ENCODE data around the gene CPEB4. TPM values are rescaled to one million over a fixed set of nuclear protein-coding genes. Genes with fewer than 3 reads are reported as not detected.

CPEB4 gene
- total RNA-seq, 1 experiment from 2014 or later = 26.6 TPM

- no peak for DNase-seq (ENCODE audit: extremely low read depth, low read depth)
Observed at GRCh38 chr5:173940269-173940668, 52.1 kb downstream of the CPEB4 start.

- DNase-seq (ENCODE audit: extremely low read depth, low read depth) = no peak
Observed at GRCh38 chr5:173941102-173941501, 53.0 kb downstream of the CPEB4 start.

DNA sequence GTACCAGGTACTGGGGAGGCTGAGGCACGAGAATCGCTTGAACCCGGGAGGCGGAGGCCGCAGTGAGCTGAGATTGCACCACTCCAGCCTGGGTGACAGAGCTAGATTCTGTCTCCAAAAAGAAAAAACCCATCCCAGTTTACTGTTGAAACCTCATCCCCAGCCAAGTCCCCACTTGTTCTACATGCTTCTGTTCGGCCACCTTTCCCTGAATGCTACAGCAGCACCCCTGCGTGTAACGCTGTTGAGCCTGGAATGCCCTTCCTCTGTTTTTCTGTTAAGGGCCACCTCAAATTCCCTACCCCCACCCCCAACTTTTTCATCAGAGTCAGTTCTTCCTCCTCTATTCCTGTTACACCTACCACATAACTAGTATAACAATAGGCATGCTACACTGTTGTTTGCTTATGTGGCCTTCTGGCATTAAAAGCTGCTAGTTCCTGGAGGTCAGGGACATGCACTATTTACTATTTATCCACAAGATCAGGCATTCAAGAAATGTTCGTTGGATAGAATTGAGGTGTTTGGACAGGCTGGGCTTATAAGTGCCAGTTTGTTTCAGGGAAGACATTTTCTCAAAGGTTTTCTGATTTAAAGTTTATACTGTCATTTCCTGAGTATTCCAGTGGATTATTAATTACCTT is 53.7 kb downstream of the CPEB4 start:
- no peak for DNase-seq (ENCODE audit: extremely low read depth, low read depth)

DNA sequence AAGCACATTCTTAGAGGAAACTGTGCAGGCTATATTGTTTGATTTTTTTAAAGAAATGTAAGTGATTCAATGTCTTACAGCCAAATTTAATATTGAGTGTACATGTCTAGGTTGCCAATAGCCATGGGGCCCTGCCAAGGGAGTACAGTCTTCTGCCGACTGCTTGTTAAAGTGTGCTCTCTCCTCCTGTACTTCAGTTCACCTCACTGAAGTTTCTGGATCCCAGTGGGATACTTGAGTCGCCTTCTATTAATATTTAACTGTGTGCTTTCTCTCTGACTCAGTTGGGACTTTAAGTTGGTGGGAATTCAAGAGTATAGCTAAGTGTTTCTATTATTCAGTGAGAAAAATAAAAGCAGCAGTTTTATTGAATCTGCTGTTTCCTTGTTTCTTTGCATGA is 56.4 kb downstream of the CPEB4 start:
- DNase-seq (ENCODE audit: extremely low read depth, low read depth) = no peak

- no peak for DNase-seq (ENCODE audit: extremely low read depth, low read depth)
Observed at GRCh38 chr5:173945160-173945559, 57.0 kb downstream of the CPEB4 start.

- no peak for DNase-seq (ENCODE audit: extremely low read depth, low read depth)
Observed at GRCh38 chr5:173946323-173946722, 58.2 kb downstream of the CPEB4 start.

DNA sequence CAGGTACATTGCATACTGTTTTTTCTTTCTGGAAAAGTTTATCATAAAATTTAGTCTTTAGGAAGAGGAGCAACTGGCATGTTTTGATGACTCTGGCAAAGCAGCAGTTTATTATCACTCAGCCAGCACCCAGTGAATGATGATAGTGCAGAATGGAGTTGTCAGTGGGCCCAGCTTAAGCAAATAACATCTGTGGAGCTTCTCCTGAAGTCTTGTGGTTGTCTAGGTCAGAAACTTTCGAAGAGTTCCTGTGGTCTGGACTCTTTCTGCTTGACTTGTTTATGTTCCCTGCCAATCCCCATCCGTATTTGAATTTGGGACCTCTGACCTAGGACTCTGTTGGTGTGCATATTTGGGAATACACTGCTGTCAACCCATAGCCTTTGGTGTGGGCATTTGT is 62.7 kb downstream of the CPEB4 start:
- DNase-seq (ENCODE audit: extremely low read depth, low read depth) = no peak

DNA sequence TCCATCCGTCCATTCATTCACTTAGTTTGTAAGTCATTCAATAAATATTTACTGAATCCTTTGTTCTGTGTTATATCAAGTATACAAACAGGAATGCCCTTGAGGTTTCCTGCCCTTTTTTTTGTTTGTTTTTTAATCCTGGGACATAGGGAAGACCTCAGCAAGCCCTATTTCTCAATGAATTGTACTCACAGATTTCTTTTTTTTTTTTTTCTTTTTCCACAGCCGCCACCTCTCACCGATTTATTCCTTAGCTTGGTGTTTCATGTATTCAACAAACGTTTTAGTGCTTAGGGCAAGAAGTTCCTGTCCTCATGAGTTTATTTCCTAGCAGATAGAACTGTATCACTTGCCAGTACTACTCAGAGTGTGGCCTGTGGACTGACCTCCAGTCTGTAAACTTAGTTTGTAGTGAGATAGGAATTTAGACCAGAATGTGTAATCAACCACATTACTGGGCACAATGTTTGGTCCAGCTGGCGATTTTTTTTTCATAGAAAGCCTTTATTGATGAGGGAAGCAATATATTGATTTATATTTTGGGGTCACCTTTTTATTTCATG is 65.5 kb downstream of the CPEB4 start:
- no peak for DNase-seq (ENCODE audit: extremely low read depth, low read depth)

- no peak for DNase-seq (ENCODE audit: extremely low read depth, low read depth)
Observed at GRCh38 chr5:173954671-173955521, 66.7 kb downstream of the CPEB4 start.

GRCh38 chr5:173960986-173961385 is 72.8 kb downstream of the CPEB4 start:
- no peak for DNase-seq (ENCODE audit: extremely low read depth, low read depth)

DNA sequence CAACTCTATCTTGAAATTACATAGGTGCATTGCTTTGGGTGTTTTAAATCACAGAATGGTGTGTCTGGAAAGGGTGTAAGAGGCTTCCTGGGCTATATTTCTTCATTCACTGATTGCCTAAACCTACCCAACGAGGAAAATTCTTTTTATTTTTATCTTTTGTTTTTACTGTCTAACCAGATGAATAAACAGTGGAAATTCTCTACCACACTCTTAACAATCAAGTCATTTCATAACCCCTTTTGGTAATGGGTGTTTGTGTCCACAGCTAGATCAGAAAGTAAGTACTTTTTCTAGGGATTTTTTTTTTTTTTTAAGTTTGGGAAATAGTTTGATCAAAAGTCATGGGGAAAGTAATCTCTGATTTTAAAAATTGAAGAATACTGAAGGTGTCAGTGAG is 73.3 kb downstream of the CPEB4 start:
- DNase-seq (ENCODE audit: extremely low read depth, low read depth) = no peak

GRCh38 chr5:173962436-173962972 is 74.4 kb downstream of the CPEB4 start:
- DNase-seq (ENCODE audit: extremely low read depth, low read depth) = no peak

GRCh38 chr5:173963182-173963838 is 75.2 kb downstream of the CPEB4 start:
- no peak for DNase-seq (ENCODE audit: extremely low read depth, low read depth)

DNA sequence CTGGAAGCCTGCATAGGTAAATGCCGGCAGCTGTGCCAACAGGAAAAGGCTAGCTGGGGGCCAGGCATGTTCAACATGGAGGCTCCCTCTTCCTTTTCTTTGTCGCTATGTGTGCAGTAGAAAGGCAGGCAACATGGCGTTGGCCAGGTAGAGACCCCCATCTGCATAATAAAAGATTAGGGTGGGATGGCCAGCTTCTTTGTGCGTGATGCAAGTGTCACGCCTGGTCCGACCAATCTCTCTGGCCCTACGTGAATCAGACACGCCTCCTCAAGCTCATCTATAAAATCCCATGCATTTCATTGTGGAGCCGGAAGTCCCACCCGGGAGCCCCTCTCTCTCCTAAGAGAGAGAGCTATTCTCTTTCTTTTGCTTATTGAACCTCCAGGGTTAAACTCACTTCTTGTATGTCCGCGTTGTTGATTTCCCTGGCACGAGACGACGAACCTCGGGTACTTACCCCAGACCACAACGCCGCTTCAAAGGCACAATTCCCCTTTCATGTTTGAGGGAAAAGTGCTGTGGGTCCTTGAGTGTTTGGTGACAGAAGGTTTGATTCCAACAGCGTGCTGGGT is 75.8 kb downstream of the CPEB4 start:
- DNase-seq (ENCODE audit: extremely low read depth, low read depth) = peak; percentile 31

DNA sequence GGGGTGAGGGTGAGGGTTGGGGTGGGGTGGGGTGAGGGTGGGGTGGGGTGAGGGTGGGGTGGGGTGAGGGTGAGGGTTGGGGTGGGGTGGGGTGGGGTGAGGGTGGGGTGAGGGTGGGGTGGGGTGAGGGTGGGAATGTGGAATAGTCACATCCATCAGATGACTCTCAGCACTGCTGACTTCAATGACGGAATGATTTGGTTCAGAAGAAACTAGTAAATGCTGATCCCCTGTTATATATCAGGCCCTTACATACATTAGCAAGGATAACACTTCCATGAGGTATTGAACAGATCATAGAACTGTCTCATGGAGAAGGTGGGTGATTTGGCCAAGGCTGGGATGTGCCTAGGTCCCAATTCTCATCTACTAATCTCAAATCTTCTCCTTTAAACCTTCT is 76.4 kb downstream of the CPEB4 start:
- no peak for DNase-seq (ENCODE audit: extremely low read depth, low read depth)

DNA sequence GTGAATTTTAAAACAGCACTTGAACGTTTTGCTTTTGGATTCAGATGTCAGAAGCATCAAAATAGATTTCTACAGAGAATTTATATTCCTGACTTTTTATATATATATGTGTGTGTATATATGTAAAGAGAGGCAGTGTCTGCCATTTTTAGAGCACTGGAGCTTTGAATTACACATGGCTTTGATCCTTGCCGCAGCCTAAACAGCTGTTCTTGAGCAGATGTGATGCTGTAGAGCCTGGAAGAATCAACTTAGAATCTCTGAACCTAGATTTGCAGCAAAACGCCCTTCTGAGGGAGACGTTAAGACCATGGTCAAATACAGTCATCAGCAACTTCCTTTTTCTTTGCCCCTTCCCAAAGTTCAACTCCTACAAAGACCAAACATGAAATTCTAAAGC is 79.1 kb downstream of the CPEB4 start:
- DNase-seq (ENCODE audit: extremely low read depth, low read depth) = no peak

GRCh38 chr5:173968154-173968797 is 80.1 kb downstream of the CPEB4 start:
- DNase-seq (ENCODE audit: extremely low read depth, low read depth) = no peak

DNA sequence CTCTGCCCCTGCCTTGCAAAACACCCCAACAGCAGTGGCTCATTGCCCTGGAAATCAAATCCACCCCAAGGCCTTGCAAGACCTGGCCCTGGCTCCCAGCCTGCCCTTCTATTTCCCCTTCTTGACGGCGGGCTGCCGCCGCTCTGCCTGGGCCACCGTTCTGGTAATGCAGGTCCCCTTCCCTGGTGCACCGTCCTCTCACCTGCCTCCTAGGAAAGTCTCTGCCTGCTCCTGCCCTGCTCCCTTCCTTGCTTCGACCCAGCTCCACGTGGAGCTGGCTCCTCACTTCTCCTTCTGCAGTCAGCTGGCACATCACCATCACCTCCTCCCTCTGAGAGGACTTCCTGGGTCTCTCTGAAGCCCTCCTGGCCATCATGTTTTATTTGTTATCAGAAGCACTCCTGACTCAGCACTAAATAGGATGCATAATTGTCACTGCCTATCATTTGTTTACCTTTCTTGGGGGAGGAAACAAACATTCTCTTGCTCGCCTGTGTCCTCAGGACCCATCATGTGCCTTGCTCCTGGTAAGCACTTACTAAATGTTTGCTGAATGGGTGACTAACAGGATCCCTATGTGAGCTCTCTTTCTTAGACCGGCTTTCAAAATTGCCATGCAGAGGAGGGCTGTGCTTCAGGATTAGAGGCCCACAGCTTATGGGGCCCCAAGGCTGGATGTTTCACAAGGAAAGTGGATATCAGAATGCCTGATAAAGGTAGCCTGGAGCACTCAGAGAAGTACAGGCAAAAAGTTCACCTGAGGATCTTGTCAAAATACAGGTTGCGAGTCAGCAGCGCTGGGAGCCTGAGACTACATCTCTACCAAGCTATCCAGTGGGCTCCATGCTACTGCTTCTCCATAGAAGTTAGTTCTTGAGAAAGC is 81.3 kb downstream of the CPEB4 start:
- peak; percentile 51 for DNase-seq (ENCODE audit: extremely low read depth, low read depth)

Data from NCI-H460 (cell line).